MCF 10A (cell line): ENCODE results near the gene RAB31. TPM values are rescaled to one million over a fixed set of nuclear protein-coding genes. Genes with fewer than 3 reads are reported as not detected.
A peak's percentile ranks its signal among the peaks of the same experiment; 100 is the strongest.

Experiments
- BruUV-seq: library from RNA; stranded (reverse); fragments of 400-500 nt; replicated peaks from 2 replicates; lab custom pipeline; 2021; lab: Mats Ljungman, UMichigan
- CTCF ChIA-PET: fragments of 300-600 bp; sonication (Branson Sonifier 250); formaldehyde crosslinking; extraction: SDS; loops from one replicate; lab custom pipeline; 2021; ENCODE audit warnings: antibody characterized with exemption, inconsistent platforms; lab: Yijun Ruan, JAX
- POLR2A ChIA-PET: fragments of 300-600, 350-650 bp; sonication (Branson Sonifier 250); formaldehyde crosslinking; extraction: SDS; loops from one replicate; lab custom pipeline; 2020; ENCODE audit warnings: antibody characterized with exemption, inconsistent platforms; lab: Yijun Ruan, JAX
- DNase-seq: peaks from one replicate; pipeline ENCODE4 v3.0.0-alpha.2; 2018; ENCODE audit not compliant: unreplicated experiment
- H3K27ac Mint-ChIP-seq: one replicate; pipeline ENCODE4 v1.8.0; 2022; ENCODE audit warnings: mild to moderate bottlenecking, low read depth, mixed read lengths; ENCODE audit not compliant: unreplicated experiment
- H3K27me3 Mint-ChIP-seq: one replicate; pipeline ENCODE4 v1.8.0; 2022; ENCODE audit warnings: mixed read lengths; ENCODE audit not compliant: insufficient read depth, unreplicated experiment
- H3K36me3 Mint-ChIP-seq: one replicate; pipeline ENCODE4 v1.8.0; 2022; ENCODE audit warnings: mild to moderate bottlenecking, moderate library complexity, mixed read lengths; ENCODE audit not compliant: insufficient read depth, unreplicated experiment
- H3K4me1 Mint-ChIP-seq: one replicate; pipeline ENCODE4 v1.8.0; 2022; ENCODE audit warnings: mixed read lengths; ENCODE audit not compliant: insufficient read depth, unreplicated experiment
- H3K4me3 Mint-ChIP-seq: one replicate; pipeline ENCODE4 v1.8.0; 2022; ENCODE audit warnings: mild to moderate bottlenecking, moderate library complexity, mixed read lengths; ENCODE audit not compliant: unreplicated experiment
- H3K9me3 Mint-ChIP-seq: one replicate; pipeline ENCODE4 v1.8.0; 2022; ENCODE audit warnings: mixed read lengths; ENCODE audit not compliant: unreplicated experiment
- CTCF ChIP-seq: fragments of 200-600 bp; IDR thresholded peaks from one replicate; pipeline ENCODE4 v1.8.0; 2022; ENCODE audit warnings: antibody characterized with exemption, mild to moderate bottlenecking; ENCODE audit not compliant: unreplicated experiment
- intact Hi-C: fragments of 100-400 bp; cut with micrococcal nuclease; formaldehyde crosslinking; loops from 2 replicates; pipeline ENCODE4 v1.14.1; 2022
- total RNA-seq: library from RNA; stranded (reverse); gene quantifications from 2 replicates; pipeline ENCODE4 v1.2.3, GENCODE V29; 2022

RAB31 gene
- total RNA-seq, 1 experiment from 2014 or later: 6.1 TPM

- POLR2A ChIA-PET: interaction anchor here (0.9 kb wide), 1 partner anchor 66 kb away, joined by 3 read pairs; no protein-coding TSS in a partner anchor
- Mint-ChIP-seq H3K27ac (no peak overlapping the region), H3K27me3 (no peaks in the 10 kb centered on the region), H3K4me3 (no peak overlapping the region), H3K4me1 (peaks cover 7% of the 10 kb centered on the region), H3K36me3 (no peaks in the 10 kb centered on the region), H3K9me3 (no peaks in the 10 kb centered on the region)
- CTCF ChIA-PET: interaction anchor here (0.9 kb wide), 1 partner anchor 147 kb away, joined by 3 read pairs; no protein-coding TSS in a partner anchor
- intact Hi-C loops: no loop called here
- no TSS peak for BruUV-seq
- TF ChIP-seq CTCF: no peak
- no peak for DNase-seq
Observed at GRCh38 chr18:9803063-9803697, 95.1 kb downstream of the RAB31 start.

- no peak for TF ChIP-seq CTCF
- no peaks in the 10 kb centered on the region for H3K9me3 Mint-ChIP-seq
- H3K27ac Mint-ChIP-seq: no peak overlapping the region
- intact Hi-C loops: no loop called here
- DNase-seq: peak; percentile 28
- no peaks in the 10 kb centered on the region for H3K36me3 Mint-ChIP-seq
- H3K4me1 Mint-ChIP-seq: peaks cover 14% of the 10 kb centered on the region
- ChIA-PET CTCF (interaction anchor here (0.9 kb wide), 1 partner anchor 147 kb away, joined by 7 read pairs; no protein-coding TSS in a partner anchor), POLR2A (interaction anchor here (1.1 kb wide), 1 partner anchor 21 kb away, joined by 4 read pairs; no protein-coding TSS in a partner anchor)
- H3K27me3 Mint-ChIP-seq: no peaks in the 10 kb centered on the region
- no peak overlapping the region for H3K4me3 Mint-ChIP-seq
- BruUV-seq: no TSS peak
Observed at GRCh38 chr18:9803698-9804516, 95.8 kb downstream of the RAB31 start.

GRCh38 chr18:9804517-9805104, 96.5 kb downstream of the RAB31 start:
- no peak overlapping the region for H3K27ac Mint-ChIP-seq
- POLR2A ChIA-PET: interaction anchor here (1.1 kb wide), 2 partner anchors 20 to 82 kb away, joined by 4 read pairs; no protein-coding TSS in a partner anchor
- DNase-seq: no peak
- no peaks in the 10 kb centered on the region for H3K9me3 Mint-ChIP-seq
- CTCF ChIA-PET: interaction anchor here (0.6 to 0.9 kb wide), 2 partner anchors 146 to 226 kb away, joined by 3 to 7 read pairs; no protein-coding TSS in a partner anchor
- TF ChIP-seq CTCF: no peak
- no TSS peak for BruUV-seq
- H3K4me1 Mint-ChIP-seq: peaks cover 15% of the 10 kb centered on the region
- intact Hi-C loops: no loop called here
- H3K27me3 Mint-ChIP-seq: no peaks in the 10 kb centered on the region
- H3K4me3 Mint-ChIP-seq: no peak overlapping the region
- H3K36me3 Mint-ChIP-seq: no peaks in the 10 kb centered on the region

DNA sequence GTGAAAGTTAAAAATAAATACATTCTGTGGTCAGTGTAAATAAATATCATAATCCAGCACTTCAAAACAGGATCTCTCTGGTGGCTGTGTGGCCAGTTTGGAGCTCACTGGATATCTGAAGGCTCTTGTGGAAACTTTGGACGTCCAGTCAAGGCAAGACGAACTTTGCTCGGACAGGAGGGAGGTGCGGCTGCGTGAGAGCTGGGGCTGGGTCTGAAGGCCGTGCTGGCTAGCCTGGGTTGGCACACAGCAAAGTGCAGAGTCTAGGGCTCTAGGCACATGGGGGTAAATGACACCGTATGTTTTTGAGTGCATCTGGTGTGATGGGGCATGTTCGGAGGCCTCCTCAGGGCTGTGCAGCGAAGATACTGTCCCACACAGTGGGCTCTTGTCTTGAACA, 98.8 kb downstream of the RAB31 start:
- intact Hi-C loops: no loop called here
- H3K4me1 Mint-ChIP-seq: peaks cover 15% of the 10 kb centered on the region
- CTCF ChIA-PET: interaction anchor here (0.6 to 0.8 kb wide), 2 partner anchors 232 to 1347 kb away, joined by 3 read pairs; no protein-coding TSS in a partner anchor
- no peak overlapping the region for H3K4me3 Mint-ChIP-seq
- no peak overlapping the region for H3K27ac Mint-ChIP-seq
- DNase-seq: no peak
- no peaks in the 10 kb centered on the region for H3K36me3 Mint-ChIP-seq
- H3K27me3 Mint-ChIP-seq: no peaks in the 10 kb centered on the region
- POLR2A ChIA-PET: no interaction called here
- TF ChIP-seq CTCF: no peak
- no TSS peak for BruUV-seq
- H3K9me3 Mint-ChIP-seq: no peaks in the 10 kb centered on the region
